ENCODE data around the gene TRPM4.

DNA sequence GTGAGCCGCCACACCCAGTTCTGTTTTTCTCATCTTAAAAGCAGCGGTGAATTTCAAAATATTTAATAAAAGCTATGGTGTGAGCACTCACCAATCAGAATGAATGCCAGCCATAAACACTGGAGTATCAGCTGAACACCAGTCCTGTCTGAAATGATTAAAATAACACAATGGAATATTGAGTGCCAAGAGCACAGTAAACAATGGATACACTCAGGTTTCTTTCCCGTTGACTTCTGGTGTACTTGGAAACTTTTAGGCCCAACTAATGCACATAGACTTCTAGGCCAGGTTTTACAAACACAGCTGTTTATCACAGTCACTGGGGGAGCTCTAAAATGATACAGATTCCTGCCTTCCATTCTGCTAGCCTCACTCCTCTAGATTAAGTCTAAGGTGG lies 99.1 kb downstream of the TRPM4 start:
- TF ChIP-seq, protein P1, sequence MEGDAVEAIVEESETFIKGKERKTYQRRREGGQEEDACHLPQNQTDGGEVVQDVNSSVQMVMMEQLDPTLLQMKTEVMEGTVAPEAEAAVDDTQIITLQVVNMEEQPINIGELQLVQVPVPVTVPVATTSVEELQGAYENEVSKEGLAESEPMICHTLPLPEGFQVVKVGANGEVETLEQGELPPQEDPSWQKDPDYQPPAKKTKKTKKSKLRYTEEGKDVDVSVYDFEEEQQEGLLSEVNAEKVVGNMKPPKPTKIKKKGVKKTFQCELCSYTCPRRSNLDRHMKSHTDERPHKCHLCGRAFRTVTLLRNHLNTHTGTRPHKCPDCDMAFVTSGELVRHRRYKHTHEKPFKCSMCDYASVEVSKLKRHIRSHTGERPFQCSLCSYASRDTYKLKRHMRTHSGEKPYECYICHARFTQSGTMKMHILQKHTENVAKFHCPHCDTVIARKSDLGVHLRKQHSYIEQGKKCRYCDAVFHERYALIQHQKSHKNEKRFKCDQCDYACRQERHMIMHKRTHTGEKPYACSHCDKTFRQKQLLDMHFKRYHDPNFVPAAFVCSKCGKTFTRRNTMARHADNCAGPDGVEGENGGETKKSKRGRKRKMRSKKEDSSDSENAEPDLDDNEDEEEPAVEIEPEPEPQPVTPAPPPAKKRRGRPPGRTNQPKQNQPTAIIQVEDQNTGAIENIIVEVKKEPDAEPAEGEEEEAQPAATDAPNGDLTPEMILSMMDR (conservative IDR thresholded peaks at IDR 0.05; ENCODE audit: low read length) = no peak
- no peak for TF ChIP-seq EZH2phosphoT487 (IDR thresholded peaks at IDR 0.05; ENCODE audit: borderline replicate concordance, low read depth, low read length)

Data from OCI-LY7 (cell line).